Measurements from ENCODE around the gene OCSTAMP. TPM values are rescaled to one million over a fixed set of nuclear protein-coding genes. Genes with fewer than 3 reads are reported as not detected.

OCSTAMP gene
- total RNA-seq, 1 donor from 2014 or later = not detected

GRCh38 chr20:46568570-46569129 is 18.2 kb upstream of the OCSTAMP start:
- no peak overlapping the region for H2AFZ ChIP-seq (replicated peaks)
- Mint-ChIP-seq H3K4me3 (no peak overlapping the region), H3K27me3 (ENCODE audit: insufficient read depth, low read depth) (no peaks in the 10 kb centered on the region), H3K36me3 (no peaks in the 10 kb centered on the region), H3K27ac (no peak overlapping the region), H3K4me1 (peaks cover 15% of the 10 kb centered on the region), H3K9me3 (no peaks in the 10 kb centered on the region)
- no peak overlapping the region for H3K27ac ChIP-seq
- no peak overlapping the region for H3K4me2 ChIP-seq
- no peak for DNase-seq (ENCODE audit: low spot score)
- no peak overlapping the region for H3K4me3 ChIP-seq
- no peaks in the 10 kb centered on the region for H3K36me3 ChIP-seq
- H3K4me1 ChIP-seq = no peaks in the 10 kb centered on the region
- TF ChIP-seq CTCF (IDR thresholded peaks at IDR 0.05) (no peak), EZH2 (IDR thresholded peaks at IDR 0.05) (no peak), EZH2phosphoT487 (IDR thresholded peaks at IDR 0.05) (no peak)
- H3K27me3 ChIP-seq = no peaks in the 10 kb centered on the region
- H3K9ac ChIP-seq = no peak overlapping the region
- no peaks in the 10 kb centered on the region for H3F3A ChIP-seq (ENCODE audit: low read depth)
- H4K20me1 ChIP-seq (ENCODE audit: low read depth) = no peaks in the 10 kb centered on the region
- H3K9me3 ChIP-seq (ENCODE audit: low read depth) = no peaks in the 10 kb centered on the region
- H3K79me2 ChIP-seq (ENCODE audit: low read depth) = no peaks in the 10 kb centered on the region

- Histone ChIP-seq H3K36me3 (no peaks in the 10 kb centered on the region), H2AFZ (replicated peaks) (no peak overlapping the region), H4K20me1 (ENCODE audit: low read depth) (no peaks in the 10 kb centered on the region), H3K4me1 (peaks cover 16% of the 10 kb centered on the region), H3K79me2 (ENCODE audit: low read depth) (no peaks in the 10 kb centered on the region), H3K9me3 (ENCODE audit: low read depth) (no peaks in the 10 kb centered on the region), H3K27ac (no peak overlapping the region), H3K4me2 (no peak overlapping the region), H3K9ac (no peak overlapping the region), H3K4me3 (no peak overlapping the region), H3F3A (ENCODE audit: low read depth) (peaks cover 17% of the 10 kb centered on the region), H3K27me3 (no peaks in the 10 kb centered on the region)
- Mint-ChIP-seq H3K4me1 (peaks cover 12% of the 10 kb centered on the region), H3K27ac (no peak overlapping the region), H3K9me3 (no peaks in the 10 kb centered on the region), H3K27me3 (ENCODE audit: insufficient read depth, low read depth) (no peaks in the 10 kb centered on the region), H3K36me3 (no peaks in the 10 kb centered on the region), H3K4me3 (no peak overlapping the region)
- TF ChIP-seq EZH2 (IDR thresholded peaks at IDR 0.05) (no peak), EZH2phosphoT487 (IDR thresholded peaks at IDR 0.05) (no peak), CTCF (IDR thresholded peaks at IDR 0.05) (no peak)
- DNase-seq (ENCODE audit: low spot score) = no peak
Observed at GRCh38 chr20:46566125-46566524, 15.7 kb upstream of the OCSTAMP start.

GRCh38 chr20:46564241-46564957 is 13.9 kb upstream of the OCSTAMP start:
- Histone ChIP-seq H3K27ac (no peak overlapping the region), H4K20me1 (ENCODE audit: low read depth) (no peaks in the 10 kb centered on the region), H3K4me3 (no peak overlapping the region)

More at GRCh38 chr20:46564241-46564957, 13.9 kb upstream of the OCSTAMP start:
- no peak overlapping the region for H3K4me2 ChIP-seq
- peaks cover 8% of the 10 kb centered on the region for H3K27me3 Mint-ChIP-seq (ENCODE audit: insufficient read depth, low read depth)
- peaks cover 17% of the 10 kb centered on the region for H3F3A ChIP-seq (ENCODE audit: low read depth)
- no peak for DNase-seq (ENCODE audit: low spot score)
- H3K4me3 Mint-ChIP-seq = no peak overlapping the region
- TF ChIP-seq EZH2 (IDR thresholded peaks at IDR 0.05) (no peak), CTCF (IDR thresholded peaks at IDR 0.05) (no peak)
- H3K36me3 Mint-ChIP-seq = no peaks in the 10 kb centered on the region
- no peaks in the 10 kb centered on the region for H3K79me2 ChIP-seq (ENCODE audit: low read depth)
- H3K9me3 ChIP-seq (ENCODE audit: low read depth) = no peaks in the 10 kb centered on the region
- no peak overlapping the region for H2AFZ ChIP-seq (replicated peaks)
- no peak overlapping the region for H3K27ac Mint-ChIP-seq
- H3K36me3 ChIP-seq = no peaks in the 10 kb centered on the region
- H3K9me3 Mint-ChIP-seq = no peaks in the 10 kb centered on the region
- peaks cover 23% of the 10 kb centered on the region for H3K4me1 Mint-ChIP-seq
- peaks cover 16% of the 10 kb centered on the region for H3K4me1 ChIP-seq
- H3K27me3 ChIP-seq = no peaks in the 10 kb centered on the region
- H3K9ac ChIP-seq = no peak overlapping the region
